Activated CD8-positive, alpha-beta T cell treated with anti-CD3 and anti-CD28 coated beads for 36 hours (primary cell): ENCODE measurements around the gene RET. TPM values are rescaled to one million over a fixed set of nuclear protein-coding genes. Genes with fewer than 3 reads are reported as not detected.

ENCODE experiments used
- ATAC-seq: fragments of 200-7000 bp; cut with Tn5 transposase; one replicate; pipeline ENCODE4 v1.10.0; 2021; ENCODE audit warnings: mild to moderate bottlenecking, moderate library complexity
- CTCF ChIA-PET: fragments of 350-600 bp; sonication (Branson Sonifier 250); formaldehyde crosslinking; loops from one replicate; lab custom pipeline; 2021; ENCODE audit warnings: antibody characterized with exemption; lab: Charles Lee
- POLR2A ChIA-PET: fragments of 350-600 bp; sonication (Branson Sonifier 250); formaldehyde crosslinking; loops from one replicate; lab custom pipeline; 2021; ENCODE audit warnings: antibody characterized with exemption; lab: Charles Lee
- DNase-seq: peaks from one replicate; pipeline ENCODE4 v3.0.0-alpha.2; 2020
- H3K27ac Mint-ChIP-seq: one replicate; pipeline ENCODE4 v1.8.0; 2021; ENCODE audit warnings: mild to moderate bottlenecking, mixed read lengths
- H3K27me3 Mint-ChIP-seq: one replicate; pipeline ENCODE4 v1.8.0; 2021; ENCODE audit warnings: mixed read lengths
- H3K36me3 Mint-ChIP-seq: one replicate; pipeline ENCODE4 v1.8.0; 2021; ENCODE audit warnings: low read depth, mixed read lengths
- H3K4me1 Mint-ChIP-seq: one replicate; pipeline ENCODE4 v1.8.0; 2021; ENCODE audit warnings: low read depth, mixed read lengths
- H3K4me3 Mint-ChIP-seq: one replicate; pipeline ENCODE4 v1.8.0; 2021; ENCODE audit warnings: mild to moderate bottlenecking, moderate library complexity, mixed read lengths
- H3K9me3 Mint-ChIP-seq: one replicate; pipeline ENCODE4 v1.8.0; 2021; ENCODE audit warnings: mixed read lengths
- CTCF ChIP-seq: fragments of 200-600 bp; IDR thresholded peaks from one replicate; pipeline ENCODE4 v1.8.0; 2022; ENCODE audit warnings: antibody characterized with exemption, mild to moderate bottlenecking
- intact Hi-C: fragments of 100-400 bp; cut with micrococcal nuclease; formaldehyde crosslinking; loops from one replicate; pipeline ENCODE4 v1.10.0; 2022
- total RNA-seq, 2 experiments: library from RNA; stranded (reverse); gene quantifications; one replicate each; pipeline ENCODE4 v1.2.3, GENCODE V29; 2021

Gene RET
- total RNA-seq, 2 experiments from 2014 or later = 0.13 to 0.47 TPM

DNA sequence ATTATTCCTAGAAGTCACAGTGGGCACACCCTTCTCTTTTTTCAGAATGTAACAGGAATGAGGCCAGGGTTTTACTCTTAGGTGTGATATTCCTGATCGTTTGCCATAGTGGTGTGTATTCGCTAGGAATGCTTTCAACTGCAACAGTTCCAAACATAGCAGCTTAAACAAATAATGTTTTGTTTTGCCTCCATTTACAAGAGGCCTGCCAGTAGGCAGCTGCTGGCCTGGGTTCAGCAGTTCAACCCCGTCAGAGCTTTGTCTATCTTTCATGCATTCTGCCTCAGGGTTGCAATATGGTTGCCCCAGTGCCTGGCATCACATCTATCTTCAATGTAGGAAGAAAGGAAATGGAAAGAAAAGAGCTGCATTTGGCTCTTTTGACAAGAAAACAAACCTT, 21.7 kb upstream of the RET start:
- no peaks in the 10 kb centered on the region for H3K27me3 Mint-ChIP-seq
- intact Hi-C loops = no loop called here
- H3K9me3 Mint-ChIP-seq = no peaks in the 10 kb centered on the region
- no peaks in the 10 kb centered on the region for H3K4me1 Mint-ChIP-seq
- CTCF ChIA-PET = no interaction called here
- H3K36me3 Mint-ChIP-seq = no peaks in the 10 kb centered on the region
- H3K4me3 Mint-ChIP-seq = no peak overlapping the region
- TF ChIP-seq CTCF = no peak
- ATAC-seq = no peak
- DNase-seq = no peak
- POLR2A ChIA-PET = no interaction called here
- no peak overlapping the region for H3K27ac Mint-ChIP-seq

DNA sequence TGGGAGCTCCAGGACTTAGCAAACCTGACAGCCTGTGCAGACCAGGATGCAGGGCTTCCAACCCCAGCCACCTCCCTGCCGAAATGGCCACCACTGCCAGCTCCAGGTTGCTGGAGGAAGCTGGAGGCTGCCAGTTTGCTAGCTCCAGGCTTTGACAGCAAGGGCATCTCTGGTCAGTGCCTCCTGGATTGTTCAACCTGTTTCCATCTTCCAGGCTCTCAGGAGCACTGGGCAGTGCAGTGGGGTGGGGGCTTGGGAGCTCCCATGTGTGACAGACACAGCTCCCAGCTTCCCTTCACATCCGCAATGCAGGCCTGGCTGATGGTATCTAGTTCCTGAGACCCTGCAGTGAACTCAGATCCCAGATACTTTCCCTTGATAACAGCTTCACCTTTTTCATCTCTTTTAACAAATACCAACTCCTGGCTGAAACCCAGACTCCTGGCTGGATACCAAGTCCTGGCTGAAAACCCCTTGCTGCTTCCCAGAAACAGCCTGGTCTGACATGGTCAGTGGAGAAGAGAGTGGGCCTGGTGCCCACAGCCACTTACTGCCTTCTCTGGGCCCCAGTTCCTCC, 20.8 kb upstream of the RET start:
- DNase-seq (no peak), ATAC-seq (no peak)
- ChIA-PET CTCF (no interaction called here), POLR2A (no interaction called here)
- Mint-ChIP-seq H3K27me3 (no peaks in the 10 kb centered on the region), H3K9me3 (no peaks in the 10 kb centered on the region), H3K36me3 (no peaks in the 10 kb centered on the region), H3K4me3 (no peak overlapping the region), H3K4me1 (no peaks in the 10 kb centered on the region), H3K27ac (no peak overlapping the region)
- intact Hi-C loops = no loop called here
- no peak for TF ChIP-seq CTCF

DNA sequence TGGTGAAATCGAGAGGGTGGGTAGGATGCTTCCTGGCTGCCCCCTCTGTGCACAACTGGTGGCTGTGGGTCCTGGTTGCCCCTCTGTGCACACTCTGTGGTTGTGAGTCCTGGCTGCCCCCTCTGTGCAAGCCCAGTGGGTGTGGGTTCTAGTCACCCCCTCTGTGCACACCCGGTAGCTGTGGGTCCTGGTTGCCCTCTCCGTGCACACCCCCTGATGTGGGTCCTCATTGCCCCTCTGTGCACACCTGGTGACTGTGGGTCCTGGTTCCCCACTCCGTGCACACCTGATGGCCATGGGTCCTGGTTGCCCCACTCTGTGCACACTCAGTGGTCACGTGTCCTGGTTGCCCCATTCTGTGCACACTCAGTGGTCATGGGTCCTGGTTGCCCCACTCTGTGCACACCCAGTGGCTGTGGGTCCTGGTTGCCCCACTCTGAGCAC, 20.3 kb upstream of the RET start:
- Mint-ChIP-seq H3K27me3 (no peaks in the 10 kb centered on the region), H3K36me3 (no peaks in the 10 kb centered on the region), H3K9me3 (no peaks in the 10 kb centered on the region), H3K4me1 (no peaks in the 10 kb centered on the region), H3K4me3 (no peak overlapping the region), H3K27ac (no peak overlapping the region)
- intact Hi-C loops = no loop called here
- CTCF ChIA-PET = no interaction called here
- ATAC-seq (no peak), DNase-seq (no peak)
- TF ChIP-seq CTCF = no peak
- POLR2A ChIA-PET = no interaction called here

- no peaks in the 10 kb centered on the region for H3K27me3 Mint-ChIP-seq
- no peaks in the 10 kb centered on the region for H3K4me1 Mint-ChIP-seq
- H3K9me3 Mint-ChIP-seq = no peaks in the 10 kb centered on the region
- no peak overlapping the region for H3K4me3 Mint-ChIP-seq
- H3K27ac Mint-ChIP-seq = no peak overlapping the region
- no peaks in the 10 kb centered on the region for H3K36me3 Mint-ChIP-seq
- TF ChIP-seq CTCF = no peak
- ChIA-PET CTCF (no interaction called here), POLR2A (no interaction called here)
- intact Hi-C loops = no loop called here
- ATAC-seq (no peak), DNase-seq (no peak)
Measured at GRCh38 chr10:43057231-43057711, 19.6 kb upstream of the RET start.

DNA sequence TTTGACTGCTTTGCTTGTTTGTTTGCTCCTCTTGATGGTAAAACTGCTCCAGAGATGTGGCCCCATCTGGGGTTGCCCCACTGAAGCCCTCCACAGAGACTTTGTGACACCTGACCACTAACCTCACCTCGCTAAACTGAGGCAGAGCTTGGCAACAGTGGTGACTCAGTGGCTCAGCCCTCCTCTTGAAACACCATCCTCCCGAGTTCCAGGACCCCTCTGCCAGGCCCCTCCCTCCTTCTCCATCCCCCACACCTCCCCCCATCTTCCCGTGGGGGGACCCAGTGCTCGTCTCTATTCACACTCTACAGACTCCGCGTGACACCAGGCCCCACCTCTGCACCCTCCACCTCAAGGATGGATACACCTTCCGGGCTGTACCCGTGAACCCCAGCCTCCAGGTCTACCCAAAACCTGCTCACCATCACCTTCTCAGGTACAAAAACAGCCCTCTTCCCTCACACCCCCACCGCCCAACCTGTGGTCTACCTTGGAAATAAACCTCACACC, 19.0 kb upstream of the RET start:
- intact Hi-C loops = no loop called here
- ATAC-seq (no peak), DNase-seq (no peak)
- Mint-ChIP-seq H3K4me1 (no peaks in the 10 kb centered on the region), H3K4me3 (no peak overlapping the region), H3K36me3 (no peaks in the 10 kb centered on the region), H3K9me3 (no peaks in the 10 kb centered on the region), H3K27ac (no peak overlapping the region), H3K27me3 (no peaks in the 10 kb centered on the region)
- TF ChIP-seq CTCF = no peak
- ChIA-PET POLR2A (no interaction called here), CTCF (no interaction called here)
